Inferior parietal cortex (tissue), 1 donor: ENCODE measurements around the gene BEND4.
"Not testable (repeated sequence)": the region's sequence is repeated elsewhere in the genome, so short reads cannot be mapped to it uniquely, and the experiment has no call there.

Source experiments
- DNase-seq: peaks from one replicate; pipeline ENCODE4 v3.0.0-alpha.2; 2016; ENCODE audit errors: extremely low spot score

Gene BEND4

DNA sequence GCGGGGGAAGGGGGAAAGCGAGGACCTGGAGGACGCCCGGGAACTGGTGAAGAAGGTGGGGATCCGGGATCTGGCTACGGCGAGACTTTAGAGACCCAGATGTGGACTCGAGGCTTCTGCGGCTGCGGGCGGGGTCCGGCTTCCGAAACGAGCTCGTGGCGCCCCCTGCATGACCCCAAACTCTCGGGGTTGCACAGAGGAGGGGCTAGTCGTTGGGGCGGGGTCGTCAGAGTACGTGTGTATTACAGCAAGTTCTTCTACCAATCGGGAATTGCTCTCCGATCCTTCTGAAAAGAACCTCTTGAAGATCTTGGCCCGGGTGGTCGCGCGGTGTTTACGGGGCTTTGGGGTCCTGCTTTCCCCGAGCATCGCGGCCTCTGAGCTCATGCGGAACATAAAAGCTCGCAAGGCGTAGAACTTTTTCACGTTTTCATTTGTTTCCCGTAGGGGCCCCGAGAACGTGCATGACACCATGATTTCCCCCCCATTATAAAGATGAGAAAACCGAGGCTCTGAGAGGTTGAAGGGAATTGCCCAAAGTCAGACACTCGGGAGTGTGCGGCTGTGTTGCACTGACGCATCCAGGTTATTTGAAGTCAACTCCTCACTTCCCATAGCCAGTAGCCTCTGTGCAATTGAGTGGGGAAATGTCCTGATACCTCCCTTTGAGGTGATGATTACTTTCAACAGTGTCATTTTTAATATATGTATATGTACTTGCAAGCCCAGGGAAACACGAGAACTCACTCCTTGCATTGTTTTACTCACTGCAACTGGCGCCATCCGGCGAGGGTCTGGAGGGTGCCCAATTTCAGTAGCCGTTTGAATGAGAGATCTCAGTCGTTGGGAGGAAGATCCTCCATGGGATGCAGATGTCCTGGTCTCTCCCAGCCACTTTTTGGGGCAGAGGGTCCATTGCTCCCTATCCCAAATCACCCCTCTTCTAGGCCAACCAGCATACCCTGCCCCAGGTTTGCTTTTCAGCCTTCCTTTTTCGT is at the start of gene BEND4:
Gene BEND4 (minus strand): TSS at position 149 of the 998 bp plus-strand sequence. CDS start 512 bp downstream, outside the sequence.
- no peak for DNase-seq

GRCh38 chr4:42197341-42197740 is 44.9 kb upstream of the BEND4 start:
- DNase-seq = no peak

- DNase-seq = no peak
Measured at GRCh38 chr4:42172921-42173320, 20.5 kb upstream of the BEND4 start.

- no peak for DNase-seq
Measured at GRCh38 chr4:42172128-42172790, 19.8 kb upstream of the BEND4 start.

- no peak for DNase-seq
Measured at GRCh38 chr4:42167709-42168108, 15.3 kb upstream of the BEND4 start.

GRCh38 chr4:42166186-42166585 is 13.7 kb upstream of the BEND4 start:
- DNase-seq = not testable (repeated sequence)

DNA sequence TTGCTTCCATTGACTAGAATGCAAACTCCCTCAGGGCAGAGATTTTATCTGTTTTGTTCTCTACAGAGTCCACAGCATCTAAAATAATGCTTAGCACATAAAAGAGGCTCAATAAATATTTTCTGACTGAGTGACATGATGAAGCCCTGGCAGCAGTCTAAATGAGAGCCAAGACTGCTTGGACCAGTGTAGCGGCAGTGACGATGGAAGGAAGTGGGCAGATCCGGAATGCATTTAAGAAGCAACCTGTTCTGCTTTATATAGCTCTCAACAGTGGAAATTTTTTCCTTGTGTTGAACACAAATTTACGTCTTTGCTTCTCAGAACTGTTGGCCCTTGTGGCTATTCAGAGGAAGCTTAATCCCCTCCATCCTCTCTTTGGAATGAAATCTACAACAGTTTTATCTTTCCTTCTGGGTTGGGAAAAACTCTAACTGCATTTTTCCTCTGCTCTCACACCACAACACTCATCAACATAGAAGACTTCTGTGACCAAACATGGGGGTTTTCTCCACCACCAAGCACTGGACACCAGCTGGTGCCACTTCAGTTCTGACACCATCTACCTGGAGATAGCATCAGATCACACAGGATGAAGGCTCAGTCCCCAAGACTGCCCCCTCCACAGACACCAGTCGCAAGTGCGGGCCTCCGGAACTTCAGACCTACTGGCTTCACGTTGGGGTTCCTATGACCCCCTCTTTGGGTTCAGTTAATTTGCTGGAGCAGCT is 7.0 kb upstream of the BEND4 start:
- DNase-seq = no peak

DNA sequence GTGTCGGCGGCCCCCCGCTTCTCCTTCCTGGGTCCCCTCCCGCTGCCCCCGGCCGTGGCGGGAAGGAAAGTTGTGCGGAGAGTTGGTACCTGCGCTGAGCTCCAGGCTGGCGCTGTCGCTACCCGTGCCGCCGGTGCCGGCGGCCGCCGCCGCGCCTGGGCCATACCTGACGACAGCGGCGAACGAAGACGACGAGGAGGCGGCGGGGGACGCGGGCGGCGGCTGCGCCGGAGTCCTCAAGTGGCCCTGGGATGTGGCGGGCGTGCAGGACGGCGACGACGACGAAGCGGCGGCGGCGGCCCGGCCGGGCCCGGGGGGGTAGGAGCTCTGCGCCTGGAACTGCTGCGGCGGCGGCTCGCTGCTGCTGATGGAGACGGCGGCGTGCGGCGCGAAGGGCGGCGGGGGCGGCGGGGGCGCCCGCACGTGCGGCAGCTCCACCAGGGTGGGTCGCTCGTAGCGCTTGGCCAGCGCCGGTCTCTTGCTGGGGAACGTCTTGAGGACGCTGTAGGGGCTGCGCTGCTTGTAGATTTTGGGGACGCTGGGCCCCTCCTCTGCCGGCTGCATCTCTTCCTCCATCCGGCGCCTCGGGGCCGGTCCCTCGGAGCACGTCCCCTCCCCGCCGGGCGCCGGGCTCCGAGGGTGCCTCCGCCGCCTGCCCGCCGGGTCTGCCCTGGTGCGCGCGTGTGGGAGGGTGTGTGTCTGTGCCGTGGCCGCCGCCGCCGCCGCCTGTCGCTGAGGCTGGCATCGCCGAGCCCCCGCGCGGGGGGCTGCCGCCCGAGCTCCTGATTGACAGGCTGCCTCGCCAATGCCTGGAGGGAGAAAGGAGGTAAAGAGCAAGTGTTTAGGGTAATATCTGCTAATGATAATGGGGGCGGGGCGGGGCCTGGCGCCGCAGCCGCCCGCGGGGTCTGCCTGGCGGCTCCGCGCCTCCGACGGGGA is 618 bp downstream of the BEND4 start:
- DNase-seq = no peak

DNA sequence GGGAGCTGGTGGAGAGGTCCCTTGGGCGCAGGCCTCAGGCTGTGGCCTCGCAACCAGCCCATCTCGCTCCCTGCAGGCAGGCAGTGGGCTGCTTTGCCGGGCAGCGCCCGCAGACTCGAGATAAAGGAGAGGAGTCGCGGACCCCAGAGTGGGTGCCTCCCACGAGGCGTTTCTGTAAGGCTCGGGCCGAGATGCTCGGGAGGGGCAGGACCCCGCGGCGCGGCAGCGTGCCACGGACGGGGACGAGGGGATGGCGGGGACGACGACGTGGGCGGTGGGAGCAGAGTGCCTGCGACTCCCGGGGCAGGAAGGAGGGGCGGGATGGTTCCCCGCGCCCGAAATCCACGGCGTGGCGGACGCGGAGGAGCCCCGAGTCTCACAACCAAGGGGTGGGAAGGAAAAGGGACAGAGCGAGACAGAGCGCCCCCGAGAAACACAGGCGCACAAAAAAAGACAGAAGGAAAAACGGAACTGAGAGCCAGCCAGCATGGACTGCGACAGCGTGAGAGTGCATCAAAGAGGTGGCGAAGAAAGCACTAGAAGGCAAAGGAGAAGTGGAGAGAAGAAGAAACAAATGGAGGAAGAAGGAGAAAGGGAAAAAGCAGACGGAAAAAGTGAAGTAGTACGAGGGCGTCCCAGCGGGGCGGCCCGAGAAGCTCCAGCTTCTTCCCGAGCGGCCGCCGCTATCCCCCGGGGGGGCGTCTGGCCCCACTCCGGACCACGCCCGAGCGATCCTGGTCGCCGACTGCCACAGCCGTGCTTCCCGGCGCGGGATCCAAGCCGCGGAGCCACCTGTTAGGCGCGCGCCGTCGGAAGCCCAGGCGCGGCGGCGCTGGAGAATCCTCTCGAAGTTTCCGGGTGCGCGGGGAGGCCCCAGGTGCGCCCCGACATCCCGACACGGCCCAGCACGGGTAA is 1.5 kb downstream of the BEND4 start:
- no peak for DNase-seq

DNA sequence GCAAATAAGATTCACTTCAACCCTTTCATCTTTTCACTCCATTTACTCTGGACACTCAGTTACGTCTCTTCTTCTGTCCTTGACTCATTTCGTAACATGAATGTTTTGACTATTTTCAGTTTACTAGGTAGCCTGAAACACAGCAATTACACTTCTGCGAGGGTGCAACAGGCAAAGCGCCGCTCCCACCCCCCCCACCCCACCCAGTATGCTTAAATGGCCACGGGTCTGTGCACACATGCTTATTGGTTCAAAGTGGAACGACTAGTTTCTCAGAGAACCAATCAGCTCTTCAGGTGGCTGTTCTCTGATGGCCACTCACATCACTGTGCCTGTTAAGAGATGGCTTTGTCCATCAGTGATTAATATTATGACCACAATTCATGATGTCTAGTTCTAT is 3.5 kb downstream of the BEND4 start:
- DNase-seq = no peak

DNA sequence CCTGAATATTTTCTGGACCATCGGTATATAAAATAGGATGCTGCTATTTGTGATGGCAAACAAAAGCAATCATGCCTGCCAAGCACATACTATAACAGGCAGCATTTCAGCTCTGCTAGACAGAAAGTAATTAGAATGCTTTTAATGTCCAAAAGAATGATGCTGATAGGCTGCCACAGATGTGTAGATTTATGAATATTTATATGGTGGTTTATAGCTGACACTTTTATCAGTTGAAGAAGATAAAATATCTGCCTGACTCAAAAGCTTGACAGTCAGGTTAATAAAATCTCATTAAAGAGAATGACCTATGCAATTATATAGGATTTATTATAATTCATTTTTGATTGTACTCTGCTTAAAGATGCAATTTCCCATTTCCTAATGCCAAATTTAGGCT is 4.0 kb downstream of the BEND4 start:
- DNase-seq = no peak

- no peak for DNase-seq
Measured at GRCh38 chr4:42144028-42144427, 8.4 kb downstream of the BEND4 start.

DNA sequence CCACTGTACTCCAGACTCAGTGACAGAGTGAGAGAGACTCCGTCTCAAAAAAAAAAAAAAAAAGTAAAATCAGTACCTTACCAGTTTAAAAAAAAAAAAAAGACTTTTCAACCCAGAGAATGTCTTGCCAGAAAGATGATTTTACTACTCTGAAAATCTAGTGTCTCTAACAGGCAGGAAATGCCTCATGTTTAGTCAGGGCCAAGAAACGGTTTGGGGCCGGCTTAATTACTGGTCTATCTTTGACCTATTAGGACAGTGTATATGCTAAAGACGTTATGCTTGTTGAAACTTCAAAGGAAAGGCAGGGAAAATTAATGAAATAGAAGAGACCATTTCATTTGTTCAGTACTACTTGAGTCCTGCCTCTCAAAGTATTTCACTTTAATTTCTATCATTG is 9.9 kb downstream of the BEND4 start:
- DNase-seq = no peak

DNA sequence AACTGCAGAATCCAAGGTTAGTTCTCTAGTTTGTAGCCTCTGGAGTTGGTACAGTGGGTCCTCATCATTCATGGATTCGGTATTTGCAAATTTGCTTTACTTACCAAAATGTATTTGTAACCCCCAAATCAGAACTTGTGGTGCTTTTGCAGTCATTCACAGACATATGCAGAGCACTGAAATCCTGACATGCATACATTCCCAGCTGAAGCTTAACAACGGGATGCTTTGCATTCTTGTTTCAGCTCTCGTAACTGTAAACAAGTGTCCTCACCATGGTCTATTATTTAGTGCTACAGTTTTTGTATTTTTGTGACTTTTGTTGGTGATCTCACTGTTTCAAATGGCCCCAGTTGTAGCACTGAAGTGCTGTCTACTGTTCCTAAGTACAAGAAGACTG is 16.1 kb downstream of the BEND4 start:
- no peak for DNase-seq

GRCh38 chr4:42133006-42133405 is 19.4 kb downstream of the BEND4 start:
- no peak for DNase-seq

DNA sequence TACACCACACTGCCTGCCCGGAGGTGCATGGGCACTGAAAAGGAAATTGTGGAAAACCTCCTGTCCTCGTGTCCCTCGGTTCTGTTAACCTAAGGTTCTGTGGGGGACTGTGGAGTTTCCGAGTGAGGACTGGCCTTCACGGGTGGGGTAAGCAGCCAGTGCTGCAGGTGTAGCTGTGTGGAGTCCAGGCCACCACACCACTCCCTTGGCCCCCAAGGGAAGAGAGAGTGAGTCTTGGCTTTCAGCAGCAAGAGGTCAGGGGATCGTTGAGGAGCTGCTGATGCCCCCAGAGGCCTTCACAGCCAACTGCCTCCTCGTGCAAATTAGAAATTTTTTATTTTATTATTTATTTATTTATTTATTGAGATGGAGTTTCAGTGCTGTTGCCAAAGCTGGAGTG is 20.4 kb downstream of the BEND4 start:
- no peak for DNase-seq

DNA sequence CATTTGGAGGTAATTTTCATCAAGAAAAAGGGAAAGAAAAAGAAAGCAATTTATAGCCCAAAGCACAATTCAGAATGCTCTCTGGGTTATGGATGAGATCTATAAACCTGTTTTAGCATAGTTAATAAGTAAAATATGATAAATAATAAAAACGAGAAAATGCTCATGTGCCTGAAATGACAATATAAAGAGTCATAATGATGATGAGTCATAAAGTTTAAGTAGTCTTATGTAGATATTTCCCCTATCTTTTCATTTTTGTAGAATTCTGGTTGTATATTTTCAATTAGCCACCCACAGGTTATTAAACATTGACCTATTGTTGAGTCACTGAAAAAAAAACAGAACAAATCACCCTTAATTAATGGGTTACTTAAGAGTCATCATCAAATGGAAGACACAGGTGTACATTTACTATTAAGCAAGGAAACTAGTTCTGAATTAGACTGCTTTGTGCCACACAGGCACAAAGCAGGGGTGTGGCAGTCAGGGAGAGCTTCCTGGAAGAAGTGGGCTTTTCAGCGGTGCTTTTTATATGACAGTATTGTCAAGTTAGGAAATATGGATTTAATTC is 29.3 kb downstream of the BEND4 start:
- no peak for DNase-seq

DNA sequence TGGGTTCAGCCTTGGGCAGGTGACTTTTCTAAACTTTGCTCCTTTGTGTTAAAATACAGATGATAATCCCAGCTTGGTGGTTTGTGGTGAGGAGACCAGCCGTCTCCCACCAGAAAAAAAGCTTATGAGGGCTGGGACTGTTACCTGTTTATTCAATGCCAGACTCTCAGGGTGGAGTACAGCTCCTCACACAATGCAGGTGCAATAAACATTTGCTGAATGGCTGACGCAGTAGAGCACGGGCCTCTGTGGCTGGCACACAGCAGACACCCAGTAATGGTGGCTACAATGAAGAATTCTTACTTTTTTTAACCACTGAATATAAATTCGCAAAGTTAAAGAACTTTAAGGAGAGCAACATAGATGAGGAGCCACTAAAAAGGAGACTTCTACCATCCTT is 30.2 kb downstream of the BEND4 start:
- no peak for DNase-seq

GRCh38 chr4:42119886-42120285 is 32.6 kb downstream of the BEND4 start:
- no peak for DNase-seq

- DNase-seq = no peak
Measured at GRCh38 chr4:42112846-42113245, 39.6 kb downstream of the BEND4 start.
